ENCODE measurements around the gene C11orf71. TPM values are rescaled to one million over a fixed set of nuclear protein-coding genes. Genes with fewer than 3 reads are reported as not detected.

Gene C11orf71
- total and polyA plus RNA-seq, 9 of the 15 experiments (the other 6 are each of a cell fraction or from before 2014, with no cell fraction given) = 2.9 to 15.1 (median 9.1) TPM

- TF ChIP-seq CEBPZ (IDR thresholded peaks at IDR 0.05; ENCODE audit: borderline replicate concordance, low read depth, low read length) (no peak), KDM5B (IDR thresholded peaks at IDR 0.05; ENCODE audit: insufficient replicate concordance, low read depth, low read length) (peak; percentile 78), PML (IDR thresholded peaks at IDR 0.05; ENCODE audit: low read length) (peak; percentile 81), RNF219 (CRISPR knock-in tag; IDR thresholded peaks at IDR 0.05) (no peak), ATF1 (CRISPR knock-in tag; IDR thresholded peaks at IDR 0.05) (peak; percentile 47; the same call in 1 of the 2 replicates), ATF1 (tag; IDR thresholded peaks at IDR 0.05) (peak; percentile 97), SMAD4 (CRISPR knock-in tag; conservative IDR thresholded peaks at IDR 0.05) (peak; percentile 62), ARHGAP35 (IDR thresholded peaks at IDR 0.05; ENCODE audit: partially characterized antibody) (no peak), YY1 (IDR thresholded peaks at IDR 0.05; ENCODE audit: borderline replicate concordance in 1 of 3, control insufficient read depth in 1 of 3, extremely low read depth in 1 of 3, insufficient read depth in 3 of 3, insufficient read length in 1 of 3, insufficient replicate concordance in 2 of 3, low read depth in 1 of 3, low read length in 2 of 3) (peak in 2 of 3 experiments; percentile 71 to 86), RFX7 (CRISPR knock-in tag; IDR thresholded peaks at IDR 0.05) (no peak), NRF1 (conservative IDR thresholded peaks at IDR 0.05 in 1 of 2, IDR thresholded peaks at IDR 0.05 in 1 of 2) (peak; percentile 99), NFIX (CRISPR knock-in tag; IDR thresholded peaks at IDR 0.05; ENCODE audit: low read depth) (no peak), ZNF785 (CRISPR knock-in tag; IDR thresholded peaks at IDR 0.05) (no peak), CEBPG (CRISPR knock-in tag; IDR thresholded peaks at IDR 0.05) (peak; percentile 90), CEBPG (tag; conservative IDR thresholded peaks at IDR 0.05 in 1 of 2, IDR thresholded peaks at IDR 0.05 in 1 of 2) (peak; percentile 90 to 96), ILK (tag; IDR thresholded peaks at IDR 0.05; ENCODE audit: borderline replicate concordance, low read depth) (no peak)
- TF ChIP-seq, protein P1, sequence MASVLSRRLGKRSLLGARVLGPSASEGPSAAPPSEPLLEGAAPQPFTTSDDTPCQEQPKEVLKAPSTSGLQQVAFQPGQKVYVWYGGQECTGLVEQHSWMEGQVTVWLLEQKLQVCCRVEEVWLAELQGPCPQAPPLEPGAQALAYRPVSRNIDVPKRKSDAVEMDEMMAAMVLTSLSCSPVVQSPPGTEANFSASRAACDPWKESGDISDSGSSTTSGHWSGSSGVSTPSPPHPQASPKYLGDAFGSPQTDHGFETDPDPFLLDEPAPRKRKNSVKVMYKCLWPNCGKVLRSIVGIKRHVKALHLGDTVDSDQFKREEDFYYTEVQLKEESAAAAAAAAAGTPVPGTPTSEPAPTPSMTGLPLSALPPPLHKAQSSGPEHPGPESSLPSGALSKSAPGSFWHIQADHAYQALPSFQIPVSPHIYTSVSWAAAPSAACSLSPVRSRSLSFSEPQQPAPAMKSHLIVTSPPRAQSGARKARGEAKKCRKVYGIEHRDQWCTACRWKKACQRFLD (CRISPR knock-in tag; IDR thresholded peaks at IDR 0.05) = peak; percentile 36; the same call in 1 of the 2 replicates
- TF ChIP-seq, protein P2, sequence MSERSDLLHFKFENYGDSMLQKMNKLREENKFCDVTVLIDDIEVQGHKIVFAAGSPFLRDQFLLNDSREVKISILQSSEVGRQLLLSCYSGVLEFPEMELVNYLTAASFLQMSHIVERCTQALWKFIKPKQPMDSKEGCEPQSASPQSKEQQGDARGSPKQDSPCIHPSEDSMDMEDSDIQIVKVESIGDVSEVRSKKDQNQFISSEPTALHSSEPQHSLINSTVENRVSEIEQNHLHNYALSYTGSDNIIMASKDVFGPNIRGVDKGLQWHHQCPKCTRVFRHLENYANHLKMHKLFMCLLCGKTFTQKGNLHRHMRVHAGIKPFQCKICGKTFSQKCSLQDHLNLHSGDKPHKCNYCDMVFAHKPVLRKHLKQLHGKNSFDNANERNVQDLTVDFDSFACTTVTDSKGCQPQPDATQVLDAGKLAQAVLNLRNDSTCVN (CRISPR knock-in tag; IDR thresholded peaks at IDR 0.05) = peak; percentile 21; the same call in 1 of the 2 replicates
Observed at GRCh38 chr11:114400216-114400914, at the start of gene C11orf71, which contains the start of gene RBM7 (continued).
